ENCODE measurements around the gene METTL17.
A peak's percentile ranks its signal among the peaks of the same experiment; 100 is the strongest.
"Not testable (repeated sequence)": the region's sequence is repeated elsewhere in the genome, so short reads cannot be mapped to it uniquely, and the experiment has no call there.

METTL17 gene

GRCh38 chr14:21039585-21040369, 50.0 kb downstream of the METTL17 start:
- DNase-seq (ENCODE audit: low read depth) = peak; percentile 66
- no peak overlapping the region for H3K4me3 ChIP-seq (ENCODE audit: low read depth, low read length)
- TF ChIP-seq POLR2A (IDR thresholded peaks at IDR 0.05; ENCODE audit: extremely low read depth, insufficient read length) = no peak
- 0 out of 2 replicates have a peak, but pooled peaks have one; percentile 22 for TF ChIP-seq MYC (IDR thresholded peaks at IDR 0.05; ENCODE audit: low read depth, low read length)
- TF ChIP-seq MAX (IDR thresholded peaks at IDR 0.05; ENCODE audit: low read depth, low read length) = 0 out of 2 replicates have a peak, but pooled peaks have one; percentile 30
- TF ChIP-seq CTCF (IDR thresholded peaks at IDR 0.05; ENCODE audit: low read depth, low read length) = peak; percentile 52

GRCh38 chr14:21040370-21040925, 50.7 kb downstream of the METTL17 start:
- DNase-seq (ENCODE audit: low read depth) = no peak
- TF ChIP-seq MAX (IDR thresholded peaks at IDR 0.05; ENCODE audit: low read depth, low read length) = no peak
- H3K4me3 ChIP-seq (ENCODE audit: low read depth, low read length) = no peak overlapping the region

GRCh38 chr14:21040941-21041340, 51.2 kb downstream of the METTL17 start:
- not testable (repeated sequence) for DNase-seq (ENCODE audit: low read depth); H3K4me3 ChIP-seq (ENCODE audit: low read depth, low read length)

- no peak for DNase-seq (ENCODE audit: low read depth)
- TF ChIP-seq MAX (IDR thresholded peaks at IDR 0.05; ENCODE audit: low read depth, low read length) = no peak
- no peak for TF ChIP-seq POLR2A (IDR thresholded peaks at IDR 0.05; ENCODE audit: extremely low read depth, insufficient read length)
- no peak for TF ChIP-seq CTCF (IDR thresholded peaks at IDR 0.05; ENCODE audit: low read depth, low read length)
- no peak for TF ChIP-seq MYC (IDR thresholded peaks at IDR 0.05; ENCODE audit: low read depth, low read length)
- H3K4me3 ChIP-seq (ENCODE audit: low read depth, low read length) = no peak within 1 kb of the TSS
These were observed 52.1 kb downstream of the METTL17 start, which contains the start of gene RNASE7 for GRCh38 chr14:21041676-21042433. Gene RNASE7, plus strand, starts transcription at chr14:21042362. Its CDS starts 631 bp downstream, at chr14:21042993.

- no peak overlapping the region for H3K4me3 ChIP-seq (ENCODE audit: low read depth, low read length)
- no peak for DNase-seq (ENCODE audit: low read depth)
- no peak for TF ChIP-seq MAX (IDR thresholded peaks at IDR 0.05; ENCODE audit: low read depth, low read length)
- no peak for TF ChIP-seq CTCF (IDR thresholded peaks at IDR 0.05; ENCODE audit: low read depth, low read length)
- TF ChIP-seq MYC (IDR thresholded peaks at IDR 0.05; ENCODE audit: low read depth, low read length) = no peak
- TF ChIP-seq POLR2A (IDR thresholded peaks at IDR 0.05; ENCODE audit: extremely low read depth, insufficient read length) = no peak
These were observed 53.1 kb downstream of the METTL17 start for GRCh38 chr14:21042918-21043317.

- no peak overlapping the region for H3K4me3 ChIP-seq (ENCODE audit: low read depth, low read length)
- DNase-seq (ENCODE audit: low read depth) = no peak
- no peak for TF ChIP-seq MAX (IDR thresholded peaks at IDR 0.05; ENCODE audit: low read depth, low read length)
- no peak for TF ChIP-seq MYC (IDR thresholded peaks at IDR 0.05; ENCODE audit: low read depth, low read length)
- TF ChIP-seq POLR2A (IDR thresholded peaks at IDR 0.05; ENCODE audit: extremely low read depth, insufficient read length) = no peak
- TF ChIP-seq CTCF (IDR thresholded peaks at IDR 0.05; ENCODE audit: low read depth, low read length) = no peak
These were observed 53.7 kb downstream of the METTL17 start for GRCh38 chr14:21043387-21043973.

Measured in NB4 (cell line).